Left ventricle myocardium superior (tissue), 1 donor: ENCODE measurements around the gene HECTD3. TPM values are rescaled to one million over a fixed set of nuclear protein-coding genes. Genes with fewer than 3 reads are reported as not detected.

Experiments used
- ATAC-seq: fragments of 200-7000 bp; cut with Tn5 transposase; one replicate; pipeline ENCODE4 v1.9.1; 2020; ENCODE audit warnings: mild to moderate bottlenecking, moderate library complexity
- DNase-seq: peaks from one replicate; pipeline ENCODE4 v3.0.0-alpha.2; 2020
- intact Hi-C: fragments of 100-400 bp; cut with micrococcal nuclease; formaldehyde crosslinking; loops from one replicate; pipeline ENCODE4 v1.11.0; 2022
- long read RNA-seq: library from polyadenylated mRNA; unstranded; transcript quantifications from one replicate; pipeline ENCODE4 v2.0.0, GENCODE V29; 2021
- total RNA-seq: library from RNA; stranded (reverse); fragmentation: NEBNext Ultra II Directional; extraction: Animal tissue kit (Norgen Biotek cat#: 25700); gene quantifications from one replicate; pipeline ENCODE4 v1.2.1, GENCODE V29; 2021
- donor health status: DM: no; HTN: yes; CAD: no; lungs with severe emphysema.

Gene HECTD3
- total RNA-seq = 23.7 TPM
- long read RNA-seq, transcript HECTD3-202 (21 exons, 3,610 nt) = major isoform, 13 of 31 reads
- long read RNA-seq, partial matches to known transcripts = 13 of 31 reads
- long read RNA-seq, other reads (novel, unspliced or antisense) = 3 of 31 reads

DNA sequence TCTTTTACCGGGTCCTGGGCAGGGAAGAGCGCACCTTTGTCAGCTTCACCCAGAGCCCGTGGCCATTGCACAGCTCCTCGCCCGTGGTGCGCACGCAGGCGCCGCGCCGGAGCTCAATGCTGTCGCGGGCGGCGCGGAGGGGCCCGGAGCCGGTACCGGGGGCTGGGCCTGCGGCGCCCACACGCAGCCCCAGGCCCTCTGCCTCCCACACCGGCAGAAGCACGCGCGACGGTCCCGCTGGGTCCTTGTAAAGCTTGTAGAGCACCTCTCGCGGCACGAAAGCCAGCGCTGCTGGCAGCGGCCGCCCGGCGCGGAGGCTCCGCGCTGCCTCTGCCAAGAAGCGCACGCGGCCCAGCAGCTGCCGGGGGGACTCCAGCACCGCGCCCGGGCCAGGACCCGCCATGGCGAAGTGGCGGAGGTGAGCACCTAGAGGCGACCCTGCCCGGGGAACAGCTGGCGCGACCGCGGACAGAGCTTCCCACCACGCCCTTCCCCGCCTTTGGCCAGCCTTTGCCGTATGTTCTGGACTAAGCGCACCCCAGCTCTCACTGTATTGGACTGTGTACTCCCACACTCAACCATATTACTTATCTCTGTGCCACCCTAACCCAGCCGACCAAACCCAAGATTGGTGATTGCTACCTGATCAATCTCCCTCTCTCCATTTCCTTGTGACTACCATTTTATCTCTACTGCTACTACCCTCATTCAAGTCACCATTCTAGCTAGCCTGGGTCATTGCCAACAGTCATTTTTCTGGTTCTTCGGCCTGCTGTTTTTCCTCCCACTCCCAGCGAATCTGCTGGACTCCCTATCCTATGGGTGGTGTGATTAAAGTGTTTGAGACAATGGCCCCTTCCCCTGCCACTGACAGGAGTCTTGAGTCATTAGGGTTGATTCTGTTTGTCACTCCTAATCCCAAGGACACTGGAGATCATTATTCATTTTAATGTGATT is at the start of gene HECTD3:
Gene HECTD3 (minus strand): TSS at position 470 of the 957 bp plus-strand sequence. CDS start 67 bp downstream, at position 403.
- intact Hi-C loops = loop anchor here (10.0 kb wide), 1 partner anchor 484 kb away; the partner anchor contains the start of gene TESK2
- DNase-seq = peak; percentile 86
- ATAC-seq = peak; percentile 90

DNA sequence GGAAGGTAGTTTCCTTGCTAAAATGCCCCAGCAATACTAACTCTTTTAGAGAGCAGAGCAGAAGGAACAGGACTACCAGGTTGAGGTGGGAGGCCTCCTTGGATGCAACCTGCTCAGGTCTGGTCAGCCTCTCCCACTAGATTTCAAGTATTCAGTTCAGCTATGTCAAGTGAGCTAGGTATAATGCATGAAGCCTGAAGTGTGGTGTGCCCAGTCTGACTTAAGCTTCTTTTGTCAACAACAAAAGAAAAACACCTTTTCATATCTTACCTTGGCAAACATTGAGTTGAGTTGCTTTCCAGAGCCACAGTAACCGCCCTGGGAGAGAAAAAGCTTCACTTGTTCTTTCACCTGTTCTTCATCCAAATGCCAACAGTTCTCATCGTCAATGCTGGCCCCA is 48.7 kb upstream of the HECTD3 start:
- no peak for ATAC-seq
- intact Hi-C loops = no loop called here
- no peak for DNase-seq

DNA sequence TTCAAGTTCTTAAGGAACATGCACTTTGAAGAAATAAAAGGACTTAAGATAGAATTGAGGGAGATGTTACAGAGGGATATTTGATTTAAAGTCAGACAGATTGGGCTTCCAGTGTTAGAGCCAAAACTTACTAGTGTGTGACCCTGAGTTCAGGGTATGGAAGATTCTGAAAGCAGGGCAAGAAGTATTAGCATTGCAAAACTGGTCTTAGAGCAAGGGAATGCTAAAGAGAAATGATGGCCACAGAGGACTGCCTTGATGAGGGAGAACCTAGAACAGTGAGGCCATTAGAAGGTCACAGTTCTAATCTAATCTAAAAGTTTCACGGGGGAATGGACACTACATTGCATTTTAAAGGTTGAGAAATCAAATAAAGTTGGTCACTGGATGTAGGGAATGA is 46.4 kb upstream of the HECTD3 start:
- no peak for DNase-seq
- intact Hi-C loops = no loop called here
- no peak for ATAC-seq

DNA sequence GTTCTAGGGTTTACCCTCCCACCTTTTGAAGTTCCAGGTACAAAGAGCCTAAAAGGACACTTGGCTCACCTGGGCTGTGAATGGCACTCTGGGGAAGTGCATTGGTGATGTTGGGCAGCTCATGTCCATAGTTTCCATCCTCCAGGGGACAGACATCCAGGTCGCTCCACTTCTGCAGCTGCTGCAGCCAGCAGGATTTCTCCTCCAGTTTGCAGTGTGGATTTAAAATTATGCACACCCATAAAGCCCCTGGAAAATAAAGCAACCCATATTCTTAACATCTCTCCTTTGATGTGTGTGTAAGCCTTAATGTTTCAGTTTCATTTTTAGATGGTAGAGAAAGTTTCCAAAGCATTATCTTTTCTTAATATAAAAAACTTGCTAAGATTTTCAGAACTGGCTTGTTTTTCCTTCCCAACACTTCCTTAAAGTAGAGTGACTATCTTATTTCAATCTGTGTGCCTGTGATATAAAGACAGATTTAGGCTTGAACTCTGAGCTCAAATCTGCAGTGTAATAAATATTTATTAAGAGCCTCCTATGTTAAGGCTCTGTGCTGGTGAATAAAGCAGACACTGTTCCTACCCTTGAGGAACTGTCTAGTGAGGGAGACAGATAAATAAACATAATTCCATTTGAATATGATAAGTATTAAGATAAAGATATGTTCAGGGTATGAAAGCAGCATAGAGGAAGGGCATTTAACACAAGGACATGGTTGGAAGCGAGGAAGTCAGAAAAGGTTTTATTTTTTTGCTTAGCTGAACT is 40.1 kb upstream of the HECTD3 start:
- ATAC-seq (no peak), DNase-seq (no peak)
- intact Hi-C loops = no loop called here

DNA sequence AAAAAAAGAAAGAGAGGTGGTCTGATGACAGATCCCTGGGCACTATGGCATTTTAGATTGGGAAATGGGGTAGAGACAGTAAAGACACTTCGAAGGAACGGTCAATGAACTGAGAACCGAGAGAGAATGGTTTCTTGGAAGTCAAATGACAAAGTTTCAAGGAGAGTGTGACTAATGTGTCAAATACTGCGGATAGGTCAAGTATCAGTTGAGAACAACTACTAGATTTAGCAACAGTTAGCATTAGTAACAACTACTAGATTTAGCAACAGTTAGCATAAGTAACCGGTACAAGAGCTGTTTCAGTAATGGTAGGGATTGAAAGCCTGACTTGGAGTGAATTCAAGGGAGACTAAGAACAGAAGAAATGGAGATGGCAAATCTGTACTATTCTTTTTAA is 35.9 kb upstream of the HECTD3 start:
- intact Hi-C loops = no loop called here
- no peak for DNase-seq
- ATAC-seq = no peak

DNA sequence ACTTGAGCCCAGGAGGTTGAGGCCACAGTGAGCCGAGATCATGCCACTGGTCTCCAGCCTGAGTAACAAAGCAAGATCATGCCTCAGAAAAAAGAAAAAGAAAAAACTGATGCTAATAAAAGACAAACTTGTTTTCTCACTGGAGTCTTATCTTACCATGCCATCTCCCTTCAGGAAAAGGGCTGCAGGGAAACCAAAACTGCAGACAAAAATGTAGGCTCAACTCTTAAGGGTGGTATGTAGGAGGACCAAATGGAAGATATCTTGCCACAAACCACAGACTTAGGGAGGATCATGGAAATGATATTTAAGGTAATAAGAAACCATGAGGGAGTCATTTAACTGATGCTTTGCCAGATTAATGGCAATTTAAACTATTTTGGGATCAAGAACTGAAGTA is 33.8 kb upstream of the HECTD3 start:
- DNase-seq (no peak), ATAC-seq (no peak)
- intact Hi-C loops = no loop called here

DNA sequence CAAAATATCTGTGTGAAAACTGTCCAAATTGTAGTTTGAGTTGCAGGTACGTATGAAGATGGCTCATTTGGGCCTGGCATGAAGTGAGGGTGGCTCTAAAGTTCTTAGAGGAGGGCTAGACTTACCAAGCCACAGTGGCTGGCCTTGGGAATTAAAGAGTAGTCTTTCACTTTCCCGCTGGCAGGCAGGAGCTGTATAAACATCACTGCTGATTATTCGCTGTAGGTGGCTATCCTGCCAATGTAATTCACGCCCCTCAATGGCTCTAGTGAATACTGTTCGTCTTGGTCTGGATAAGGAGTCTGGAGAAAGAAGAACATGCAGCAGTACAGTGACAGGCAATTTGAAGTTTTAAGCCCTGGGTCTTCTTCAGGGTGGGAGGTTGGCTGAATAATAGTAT is 32.0 kb upstream of the HECTD3 start:
- intact Hi-C loops = no loop called here
- no peak for DNase-seq
- ATAC-seq = no peak

DNA sequence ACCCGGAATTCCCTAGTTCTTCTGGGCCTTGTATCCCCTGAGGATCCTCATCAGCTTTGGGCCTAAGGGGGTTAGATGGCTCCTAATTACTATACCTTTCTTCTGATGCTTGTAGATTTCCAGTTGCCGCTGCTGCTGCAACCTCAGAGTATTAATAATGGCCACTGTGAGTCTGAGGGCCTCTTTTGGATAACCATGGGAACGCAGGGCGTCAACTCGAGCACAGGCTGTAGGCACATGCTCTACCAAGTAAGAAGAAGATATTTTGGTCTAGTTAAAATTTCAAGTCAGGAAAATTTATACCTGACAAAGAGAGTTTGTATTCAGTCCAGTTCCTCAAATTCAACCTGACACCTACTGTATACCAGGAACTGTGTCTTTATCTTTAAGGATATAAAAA is 29.2 kb upstream of the HECTD3 start:
- intact Hi-C loops = no loop called here
- ATAC-seq (no peak), DNase-seq (no peak)

DNA sequence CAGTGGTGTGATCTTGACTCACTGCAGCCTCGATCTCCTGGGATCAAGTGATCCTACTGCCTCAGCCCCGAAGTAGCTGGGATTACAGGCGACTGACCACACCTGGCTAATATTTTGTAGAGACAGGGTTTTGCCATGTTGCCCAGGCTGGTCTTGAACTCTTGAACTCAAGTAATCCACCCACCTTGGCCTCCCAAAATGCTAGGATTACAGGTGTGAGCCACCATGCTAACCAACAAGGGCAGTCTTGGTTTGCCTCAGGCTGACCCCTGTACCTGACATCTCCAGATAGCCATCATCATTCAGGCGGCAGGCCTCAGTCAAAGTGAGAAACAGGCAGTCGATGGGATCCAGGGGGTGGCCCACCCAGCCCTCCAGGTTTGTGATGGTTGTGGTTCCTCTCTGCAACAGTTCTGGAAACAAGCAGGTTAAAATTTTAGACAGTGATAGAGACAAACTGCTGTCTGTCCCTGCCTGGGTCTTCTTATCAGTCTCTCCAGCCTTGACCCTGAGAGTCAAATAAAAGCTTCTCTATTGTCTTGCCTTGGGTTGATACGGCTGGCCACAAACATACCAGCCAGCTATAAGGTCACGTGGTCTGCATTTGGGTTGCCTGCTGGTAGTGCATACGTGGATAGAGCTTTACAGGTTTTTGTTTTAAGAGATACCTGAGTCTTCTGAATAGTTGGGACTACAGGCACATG is 27.7 kb upstream of the HECTD3 start:
- ATAC-seq = no peak
- intact Hi-C loops = no loop called here

DNA sequence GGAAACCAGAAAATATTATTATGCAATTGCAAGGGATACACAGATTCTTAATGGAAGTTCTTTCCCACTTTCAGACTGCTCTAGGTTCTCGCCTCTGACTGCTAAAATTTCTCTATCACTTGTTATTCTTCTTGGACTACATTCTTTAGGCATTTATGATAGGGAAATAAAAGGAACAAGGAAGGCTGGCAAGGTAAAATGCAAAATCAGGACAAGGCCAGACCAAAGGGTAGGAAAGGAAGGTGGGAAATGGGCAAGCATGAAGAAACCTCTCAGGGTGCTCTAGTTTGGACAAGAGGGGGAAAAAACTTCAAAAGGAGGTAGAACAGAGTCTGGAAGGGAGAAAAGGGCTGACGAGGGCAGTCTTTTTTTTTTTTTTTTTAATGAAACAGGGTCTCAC is 27.1 kb upstream of the HECTD3 start:
- ATAC-seq (no peak), DNase-seq (no peak)
- intact Hi-C loops = no loop called here

More for the DNA sequence above, 27.7 kb upstream of the HECTD3 start:
- DNase-seq = no peak

DNA sequence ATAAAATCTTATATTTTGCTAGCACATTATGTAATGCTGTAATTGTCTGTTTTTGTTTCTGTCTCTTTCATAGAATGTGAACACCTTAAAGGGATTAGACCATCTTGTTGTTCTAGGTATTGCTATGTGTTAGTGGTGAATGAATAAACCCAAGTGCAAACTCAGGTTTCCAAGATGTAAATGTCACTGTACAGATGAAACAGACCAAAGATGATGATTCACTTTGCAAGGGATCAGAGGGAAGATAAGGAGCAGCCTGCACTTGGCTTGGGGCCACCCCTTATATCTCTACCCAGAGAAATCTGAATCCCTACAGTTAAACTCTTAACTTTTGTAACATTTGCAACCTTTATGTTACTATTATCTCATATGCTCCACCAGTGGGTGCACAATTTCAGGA is 26.3 kb upstream of the HECTD3 start:
- no peak for DNase-seq
- intact Hi-C loops = no loop called here
- ATAC-seq = no peak

DNA sequence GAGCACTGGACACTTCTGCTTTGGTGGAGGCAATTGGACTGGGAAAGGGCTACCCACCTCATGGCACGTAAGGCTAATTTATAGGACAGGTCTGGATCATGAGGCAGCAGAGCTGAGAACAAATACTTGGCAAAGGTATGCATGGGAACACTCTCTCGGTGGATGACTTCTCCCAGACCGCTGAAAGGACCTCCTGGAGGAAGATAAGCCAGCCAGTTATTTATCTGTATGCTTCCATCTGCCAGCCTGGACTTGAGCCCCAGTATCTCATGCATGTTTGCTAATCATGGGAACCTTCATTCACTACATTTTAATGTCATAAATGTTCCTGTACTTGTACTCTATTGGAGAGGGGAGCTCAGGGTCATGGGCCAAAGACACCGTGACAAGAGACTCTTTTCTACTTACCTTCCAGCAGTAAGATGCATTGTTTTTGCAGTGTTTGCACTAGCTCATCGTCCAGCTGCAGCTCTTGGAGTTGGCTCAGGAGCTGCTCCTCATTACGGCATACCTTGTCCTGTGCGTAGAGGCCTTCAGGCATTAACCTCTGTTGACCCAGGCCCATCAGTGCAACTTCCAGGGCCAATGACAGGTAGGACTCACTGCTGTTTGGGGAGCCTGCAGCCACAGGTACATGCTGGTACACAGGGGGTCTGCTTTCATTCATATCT is 24.6 kb upstream of the HECTD3 start:
- intact Hi-C loops = no loop called here
- no peak for ATAC-seq
- no peak for DNase-seq

DNA sequence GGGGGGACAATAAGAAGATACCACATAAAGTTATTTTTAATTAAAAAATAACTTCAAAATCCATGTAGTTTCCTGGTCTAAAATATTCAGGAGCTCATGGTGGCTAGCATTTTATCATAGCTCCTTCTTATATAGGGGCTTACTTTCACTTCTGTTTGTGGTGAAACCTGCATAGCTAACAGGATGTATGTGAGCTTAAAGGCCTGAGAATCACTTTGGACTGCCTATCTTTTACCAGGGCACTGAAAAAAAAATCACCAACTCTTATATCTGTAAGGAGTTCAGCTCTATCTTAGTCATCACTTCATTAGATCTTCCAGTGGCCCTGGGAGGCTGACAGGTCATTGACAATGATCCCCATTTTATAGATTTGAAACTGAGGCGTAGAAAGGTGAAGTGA is 22.2 kb upstream of the HECTD3 start:
- intact Hi-C loops = no loop called here
- ATAC-seq = no peak
- DNase-seq = no peak

DNA sequence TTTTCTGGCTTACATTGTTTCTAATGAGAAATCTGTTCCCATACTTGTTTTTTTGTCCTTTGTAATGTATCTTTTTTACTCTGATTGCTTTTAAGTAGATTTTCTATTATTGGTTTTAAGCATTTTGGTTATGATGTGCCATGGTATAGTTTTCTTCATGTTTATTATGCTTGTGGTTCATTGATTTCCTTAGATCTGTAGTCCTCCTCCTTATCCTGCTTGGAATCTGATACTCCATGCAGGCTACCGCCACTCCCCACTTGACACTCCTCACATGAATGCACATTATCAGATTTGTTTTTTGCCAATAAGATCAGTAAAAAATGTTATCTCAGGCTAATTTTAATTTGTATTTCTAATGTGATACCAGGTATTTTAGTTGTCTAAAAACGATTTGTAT is 21.7 kb upstream of the HECTD3 start:
- intact Hi-C loops = no loop called here
- DNase-seq (no peak), ATAC-seq (no peak)

DNA sequence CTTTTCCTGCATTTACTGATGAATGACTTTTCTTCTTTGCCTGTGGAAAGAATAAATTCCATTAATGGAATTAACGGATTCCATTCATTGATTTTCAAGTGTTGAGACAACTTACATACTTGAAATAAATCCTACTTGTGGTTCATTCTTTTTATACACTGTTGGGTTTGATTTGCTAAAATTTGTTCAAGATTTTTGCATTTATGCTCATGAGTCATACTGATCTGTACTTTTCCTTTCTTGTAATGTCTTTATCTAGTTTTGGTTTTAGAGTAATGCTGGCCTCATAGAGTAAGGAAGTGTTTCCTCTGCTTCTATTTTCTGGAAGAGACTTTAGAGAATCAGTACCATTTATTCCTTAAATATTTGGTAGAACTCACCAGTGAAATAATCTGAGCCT is 15.3 kb upstream of the HECTD3 start:
- intact Hi-C loops = no loop called here
- ATAC-seq = no peak
- no peak for DNase-seq

DNA sequence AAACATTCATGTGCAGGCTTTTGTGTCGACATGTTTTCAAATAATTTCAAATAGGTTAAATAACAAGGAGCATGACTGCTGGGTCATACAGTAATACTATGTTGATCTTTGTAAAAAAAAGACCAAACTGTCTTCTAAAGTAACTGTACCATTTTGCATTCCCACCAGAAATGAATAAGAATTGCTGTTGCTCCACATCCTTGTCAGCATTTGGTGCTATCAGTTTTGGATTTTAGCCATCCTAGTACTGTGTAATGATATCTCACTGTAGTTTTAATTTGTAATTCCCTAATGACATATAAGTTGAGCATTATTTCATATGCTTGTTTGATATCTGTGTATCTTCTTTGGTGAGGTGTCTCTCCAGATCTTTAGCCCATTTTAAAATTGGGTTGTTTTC is 12.5 kb upstream of the HECTD3 start:
- no peak for ATAC-seq

DNA sequence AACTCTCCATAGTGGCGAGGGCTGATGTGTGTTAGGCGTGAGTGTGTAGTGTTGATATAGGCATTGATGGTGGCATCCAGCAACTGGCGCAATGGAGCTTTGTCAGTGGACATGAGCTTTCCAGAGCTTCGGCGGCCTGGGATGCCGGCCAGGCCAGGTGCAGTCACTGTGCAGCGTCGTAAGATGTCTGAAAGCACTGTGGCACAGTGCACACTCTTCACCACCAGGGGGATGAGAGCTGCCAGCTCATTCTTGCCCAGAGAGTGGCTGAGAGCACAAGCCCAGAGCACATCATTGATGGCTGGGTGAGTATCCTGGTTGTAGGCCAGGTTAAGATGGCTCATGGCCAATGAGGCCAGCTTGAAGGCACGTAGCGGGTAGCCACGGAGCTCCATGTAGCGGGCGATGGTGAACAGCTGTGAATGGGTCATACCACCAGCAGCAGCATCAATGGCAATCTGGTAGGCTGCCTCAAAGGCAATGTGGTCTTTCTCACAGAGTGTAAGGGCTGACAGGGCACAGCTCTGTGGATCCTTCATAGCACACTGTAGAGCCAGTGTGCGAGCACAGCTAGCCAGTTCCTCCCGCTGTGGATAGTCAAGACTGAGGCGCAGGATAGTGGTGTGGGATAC is 7.6 kb upstream of the HECTD3 start:
- intact Hi-C loops = loop anchor here (10.0 kb wide), 1 partner anchor 476 kb away; the partner anchor contains the start of gene TESK2
- ATAC-seq (peak; percentile 64), DNase-seq (peak; percentile 41)

More for the DNA sequence above, 12.5 kb upstream of the HECTD3 start:
- no peak for DNase-seq
- intact Hi-C loops = no loop called here

DNA sequence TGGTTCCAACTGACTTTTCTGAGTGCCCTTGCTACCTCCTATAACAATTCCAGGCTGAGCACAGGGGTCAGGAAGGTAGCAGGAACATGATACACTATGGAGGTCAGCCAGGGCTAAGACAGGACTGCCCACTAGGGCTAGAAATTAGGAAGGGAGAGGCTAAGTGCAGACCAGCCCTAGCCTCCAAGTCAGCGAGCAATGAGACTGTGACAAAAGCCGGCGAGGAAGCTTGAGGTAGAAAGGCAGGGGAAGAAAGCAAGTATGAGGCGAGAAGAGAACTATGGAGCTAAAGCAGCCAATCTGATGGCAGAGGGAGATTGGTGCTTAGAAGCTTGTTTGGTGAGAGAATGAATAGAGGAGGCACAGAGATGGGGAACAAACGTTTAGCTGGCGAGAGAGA is 5.6 kb upstream of the HECTD3 start:
- ATAC-seq (no peak), DNase-seq (no peak)
- intact Hi-C loops = loop anchor here (2.0 to 10.0 kb wide), 2 partner anchors 284 to 478 kb away; partner anchors contain the start of gene TESK2
